ENCODE measurements around the gene KCNK4.

DNA sequence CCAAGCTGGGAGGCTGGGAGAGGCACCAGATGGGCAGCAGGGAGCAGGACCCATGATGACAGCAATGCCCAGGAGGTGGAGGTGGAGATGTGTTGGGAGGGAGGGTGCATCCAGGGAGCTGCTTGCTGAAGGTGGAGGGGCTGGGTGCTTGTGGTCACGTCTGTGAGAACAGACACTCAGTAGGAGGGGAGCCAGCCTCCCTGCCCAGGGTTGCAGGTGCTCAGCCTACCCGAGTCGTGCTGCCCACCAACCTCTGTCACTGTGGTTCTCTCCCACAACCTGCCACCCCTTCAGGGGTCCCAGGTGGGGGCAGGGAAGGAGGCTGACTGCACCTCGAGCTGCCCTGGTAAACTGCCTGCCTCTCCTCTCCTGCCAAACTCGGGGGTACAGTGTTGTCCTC lies 32.3 kb downstream of the KCNK4 start:
- TF ChIP-seq, protein P1, sequence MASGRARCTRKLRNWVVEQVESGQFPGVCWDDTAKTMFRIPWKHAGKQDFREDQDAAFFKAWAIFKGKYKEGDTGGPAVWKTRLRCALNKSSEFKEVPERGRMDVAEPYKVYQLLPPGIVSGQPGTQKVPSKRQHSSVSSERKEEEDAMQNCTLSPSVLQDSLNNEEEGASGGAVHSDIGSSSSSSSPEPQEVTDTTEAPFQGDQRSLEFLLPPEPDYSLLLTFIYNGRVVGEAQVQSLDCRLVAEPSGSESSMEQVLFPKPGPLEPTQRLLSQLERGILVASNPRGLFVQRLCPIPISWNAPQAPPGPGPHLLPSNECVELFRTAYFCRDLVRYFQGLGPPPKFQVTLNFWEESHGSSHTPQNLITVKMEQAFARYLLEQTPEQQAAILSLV (CRISPR knock-in tag; IDR thresholded peaks at IDR 0.05; ENCODE audit: borderline replicate concordance): no peak
- TF ChIP-seq CHD4 (IDR thresholded peaks at IDR 0.05; ENCODE audit: borderline replicate concordance, low read length): no peak
- no peak for TF ChIP-seq ZNF747 (CRISPR knock-in tag; IDR thresholded peaks at IDR 0.05; ENCODE audit: borderline replicate concordance)
- TF ChIP-seq, protein P2, sequence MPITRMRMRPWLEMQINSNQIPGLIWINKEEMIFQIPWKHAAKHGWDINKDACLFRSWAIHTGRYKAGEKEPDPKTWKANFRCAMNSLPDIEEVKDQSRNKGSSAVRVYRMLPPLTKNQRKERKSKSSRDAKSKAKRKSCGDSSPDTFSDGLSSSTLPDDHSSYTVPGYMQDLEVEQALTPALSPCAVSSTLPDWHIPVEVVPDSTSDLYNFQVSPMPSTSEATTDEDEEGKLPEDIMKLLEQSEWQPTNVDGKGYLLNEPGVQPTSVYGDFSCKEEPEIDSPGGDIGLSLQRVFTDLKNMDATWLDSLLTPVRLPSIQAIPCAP (CRISPR knock-in tag; IDR thresholded peaks at IDR 0.05; ENCODE audit: low read depth): no peak
- TF ChIP-seq YEATS4 (CRISPR knock-in tag; IDR thresholded peaks at IDR 0.05; ENCODE audit: borderline replicate concordance): no peak
- TF ChIP-seq, protein P3, sequence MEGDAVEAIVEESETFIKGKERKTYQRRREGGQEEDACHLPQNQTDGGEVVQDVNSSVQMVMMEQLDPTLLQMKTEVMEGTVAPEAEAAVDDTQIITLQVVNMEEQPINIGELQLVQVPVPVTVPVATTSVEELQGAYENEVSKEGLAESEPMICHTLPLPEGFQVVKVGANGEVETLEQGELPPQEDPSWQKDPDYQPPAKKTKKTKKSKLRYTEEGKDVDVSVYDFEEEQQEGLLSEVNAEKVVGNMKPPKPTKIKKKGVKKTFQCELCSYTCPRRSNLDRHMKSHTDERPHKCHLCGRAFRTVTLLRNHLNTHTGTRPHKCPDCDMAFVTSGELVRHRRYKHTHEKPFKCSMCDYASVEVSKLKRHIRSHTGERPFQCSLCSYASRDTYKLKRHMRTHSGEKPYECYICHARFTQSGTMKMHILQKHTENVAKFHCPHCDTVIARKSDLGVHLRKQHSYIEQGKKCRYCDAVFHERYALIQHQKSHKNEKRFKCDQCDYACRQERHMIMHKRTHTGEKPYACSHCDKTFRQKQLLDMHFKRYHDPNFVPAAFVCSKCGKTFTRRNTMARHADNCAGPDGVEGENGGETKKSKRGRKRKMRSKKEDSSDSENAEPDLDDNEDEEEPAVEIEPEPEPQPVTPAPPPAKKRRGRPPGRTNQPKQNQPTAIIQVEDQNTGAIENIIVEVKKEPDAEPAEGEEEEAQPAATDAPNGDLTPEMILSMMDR (CRISPR knock-in tag; IDR thresholded peaks at IDR 0.05): no peak
- no peak for TF ChIP-seq FOXJ3 (CRISPR knock-in tag; IDR thresholded peaks at IDR 0.05; ENCODE audit: borderline replicate concordance)
- TF ChIP-seq, protein P4, sequence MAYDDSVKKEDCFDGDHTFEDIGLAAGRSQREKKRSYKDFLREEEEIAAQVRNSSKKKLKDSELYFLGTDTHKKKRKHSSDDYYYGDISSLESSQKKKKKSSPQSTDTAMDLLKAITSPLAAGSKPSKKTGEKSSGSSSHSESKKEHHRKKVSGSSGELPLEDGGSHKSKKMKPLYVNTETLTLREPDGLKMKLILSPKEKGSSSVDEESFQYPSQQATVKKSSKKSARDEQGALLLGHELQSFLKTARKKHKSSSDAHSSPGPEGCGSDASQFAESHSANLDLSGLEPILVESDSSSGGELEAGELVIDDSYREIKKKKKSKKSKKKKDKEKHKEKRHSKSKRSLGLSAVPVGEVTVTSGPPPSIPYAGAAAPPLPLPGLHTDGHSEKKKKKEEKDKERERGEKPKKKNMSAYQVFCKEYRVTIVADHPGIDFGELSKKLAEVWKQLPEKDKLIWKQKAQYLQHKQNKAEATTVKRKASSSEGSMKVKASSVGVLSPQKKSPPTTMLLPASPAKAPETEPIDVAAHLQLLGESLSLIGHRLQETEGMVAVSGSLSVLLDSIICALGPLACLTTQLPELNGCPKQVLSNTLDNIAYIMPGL (CRISPR knock-in tag; IDR thresholded peaks at IDR 0.05; ENCODE audit: borderline replicate concordance in 1 of 2, low read depth in 1 of 2): no peak
- TF ChIP-seq, protein P5, sequence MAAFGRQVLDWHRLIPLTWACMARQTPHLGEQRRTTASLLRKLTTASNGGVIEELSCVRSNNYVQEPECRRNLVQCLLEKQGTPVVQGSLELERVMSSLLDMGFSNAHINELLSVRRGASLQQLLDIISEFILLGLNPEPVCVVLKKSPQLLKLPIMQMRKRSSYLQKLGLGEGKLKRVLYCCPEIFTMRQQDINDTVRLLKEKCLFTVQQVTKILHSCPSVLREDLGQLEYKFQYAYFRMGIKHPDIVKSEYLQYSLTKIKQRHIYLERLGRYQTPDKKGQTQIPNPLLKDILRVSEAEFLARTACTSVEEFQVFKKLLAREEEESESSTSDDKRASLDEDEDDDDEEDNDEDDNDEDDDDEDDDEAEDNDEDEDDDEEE (CRISPR knock-in tag; IDR thresholded peaks at IDR 0.05): no peak
- TF ChIP-seq ETV5 (CRISPR knock-in tag; IDR thresholded peaks at IDR 0.05; ENCODE audit: borderline replicate concordance): no peak
- TF ChIP-seq, protein P6, sequence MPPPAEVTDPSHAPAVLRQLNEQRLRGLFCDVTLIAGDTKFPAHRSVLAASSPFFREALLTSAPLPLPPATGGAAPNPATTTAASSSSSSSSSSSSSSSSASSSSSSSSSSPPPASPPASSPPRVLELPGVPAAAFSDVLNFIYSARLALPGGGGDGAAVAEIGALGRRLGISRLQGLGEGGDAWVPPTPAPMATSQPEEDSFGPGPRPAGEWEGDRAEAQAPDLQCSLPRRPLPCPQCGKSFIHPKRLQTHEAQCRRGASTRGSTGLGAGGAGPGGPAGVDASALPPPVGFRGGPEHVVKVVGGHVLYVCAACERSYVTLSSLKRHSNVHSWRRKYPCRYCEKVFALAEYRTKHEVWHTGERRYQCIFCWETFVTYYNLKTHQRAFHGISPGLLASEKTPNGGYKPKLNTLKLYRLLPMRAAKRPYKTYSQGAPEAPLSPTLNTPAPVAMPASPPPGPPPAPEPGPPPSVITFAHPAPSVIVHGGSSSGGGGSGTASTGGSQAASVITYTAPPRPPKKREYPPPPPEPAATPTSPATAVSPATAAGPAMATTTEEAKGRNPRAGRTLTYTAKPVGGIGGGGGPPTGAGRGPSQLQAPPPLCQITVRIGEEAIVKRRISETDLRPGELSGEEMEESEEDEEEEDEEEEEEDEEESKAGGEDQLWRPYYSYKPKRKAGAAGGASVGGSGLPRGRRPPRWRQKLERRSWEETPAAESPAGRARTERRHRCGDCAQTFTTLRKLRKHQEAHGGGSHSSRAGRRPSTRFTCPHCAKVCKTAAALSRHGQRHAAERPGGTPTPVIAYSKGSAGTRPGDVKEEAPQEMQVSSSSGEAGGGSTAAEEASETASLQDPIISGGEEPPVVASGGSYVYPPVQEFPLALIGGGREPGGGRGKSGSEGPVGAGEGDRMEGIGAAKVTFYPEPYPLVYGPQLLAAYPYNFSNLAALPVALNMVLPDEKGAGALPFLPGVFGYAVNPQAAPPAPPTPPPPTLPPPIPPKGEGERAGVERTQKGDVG (CRISPR knock-in tag; IDR thresholded peaks at IDR 0.05; ENCODE audit: borderline replicate concordance): no peak
- no peak for TF ChIP-seq ZNF251 (CRISPR knock-in tag; IDR thresholded peaks at IDR 0.05)
- TF ChIP-seq TSC22D2 (CRISPR knock-in tag; IDR thresholded peaks at IDR 0.05; ENCODE audit: borderline replicate concordance): no peak

All from HepG2 (cell line).